ENCODE data around the gene EPHB1. TPM values are rescaled to one million over a fixed set of nuclear protein-coding genes. Genes with fewer than 3 reads are reported as not detected.

The EPHB1 gene
- 2.8 TPM for polyA plus RNA-seq (2013, experiment 1 of 2; ENCODE audit: insufficient read length)
- 2.6 TPM for polyA plus RNA-seq (2013, experiment 2 of 2; ENCODE audit: insufficient read length)

- DNase-seq, result peak; percentile 97
These were observed at the start of gene EPHB1 for GRCh38 chr3:134794950-134795745. EPHB1 (plus strand) TSS chr3:134795260.

DNA sequence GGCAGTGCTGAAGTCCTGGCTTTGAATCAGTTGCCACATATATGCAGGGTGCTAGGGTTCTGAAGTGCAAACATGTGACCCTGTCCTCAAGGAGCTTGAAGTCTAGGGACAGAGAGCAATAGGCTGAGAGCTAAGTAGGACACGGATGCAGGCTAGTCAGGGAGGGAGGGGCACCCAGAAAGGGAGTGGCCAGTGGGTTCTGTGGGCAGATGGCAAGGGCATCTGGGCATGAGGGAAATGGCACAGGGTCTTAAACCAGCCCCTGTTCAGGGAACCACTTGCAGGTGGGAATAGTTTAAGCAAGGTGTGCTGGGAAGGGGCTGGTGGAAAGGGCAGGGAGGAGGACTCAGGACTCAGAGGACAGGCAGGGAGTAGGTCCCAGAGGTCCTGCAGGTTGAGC, 46.4 kb upstream of the EPHB1 start:
- no peak for DNase-seq

DNA sequence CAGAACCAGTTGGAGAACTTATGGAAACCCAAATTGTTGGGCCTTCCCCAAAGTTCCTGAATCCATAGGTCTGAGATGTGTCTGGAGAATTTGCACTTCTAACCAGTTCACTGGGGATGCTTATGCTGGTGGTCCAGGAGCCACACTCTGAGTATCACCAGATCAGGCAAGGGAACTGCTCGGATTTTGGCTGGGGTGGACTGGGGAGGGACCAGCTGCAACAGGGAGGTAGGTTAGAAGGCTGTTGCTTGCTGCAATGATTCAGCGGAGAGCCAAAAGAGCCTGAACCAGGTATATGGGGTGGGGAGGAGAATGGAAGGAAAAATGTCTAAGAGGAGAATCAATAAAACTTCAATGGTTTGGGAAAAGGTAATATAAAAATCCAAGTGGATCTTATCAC, 45.9 kb upstream of the EPHB1 start:
- no peak for DNase-seq

- DNase-seq, result no peak
These were observed 45.1 kb upstream of the EPHB1 start for GRCh38 chr3:134749802-134750553.

DNA sequence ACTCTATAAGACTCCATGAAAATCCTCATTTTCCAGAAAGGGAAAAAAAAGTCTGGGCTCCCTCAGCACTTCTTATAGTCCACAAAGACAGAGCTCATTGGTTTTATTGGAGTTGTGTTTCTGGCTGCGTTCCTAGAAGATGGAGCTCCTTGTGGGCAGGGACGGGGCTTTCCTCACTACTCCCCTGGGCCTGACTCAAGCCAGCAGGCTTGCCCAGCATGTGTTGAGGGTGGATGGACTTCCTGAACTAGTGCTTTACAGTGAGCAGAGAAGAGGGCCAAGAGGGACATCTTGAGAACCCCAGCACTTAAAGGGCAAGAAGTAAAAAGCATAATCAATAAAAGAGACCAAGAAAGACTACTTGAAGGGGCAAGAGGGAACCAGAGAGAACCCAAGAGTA, 43.2 kb upstream of the EPHB1 start:
- peak; percentile 12 for DNase-seq

DNA sequence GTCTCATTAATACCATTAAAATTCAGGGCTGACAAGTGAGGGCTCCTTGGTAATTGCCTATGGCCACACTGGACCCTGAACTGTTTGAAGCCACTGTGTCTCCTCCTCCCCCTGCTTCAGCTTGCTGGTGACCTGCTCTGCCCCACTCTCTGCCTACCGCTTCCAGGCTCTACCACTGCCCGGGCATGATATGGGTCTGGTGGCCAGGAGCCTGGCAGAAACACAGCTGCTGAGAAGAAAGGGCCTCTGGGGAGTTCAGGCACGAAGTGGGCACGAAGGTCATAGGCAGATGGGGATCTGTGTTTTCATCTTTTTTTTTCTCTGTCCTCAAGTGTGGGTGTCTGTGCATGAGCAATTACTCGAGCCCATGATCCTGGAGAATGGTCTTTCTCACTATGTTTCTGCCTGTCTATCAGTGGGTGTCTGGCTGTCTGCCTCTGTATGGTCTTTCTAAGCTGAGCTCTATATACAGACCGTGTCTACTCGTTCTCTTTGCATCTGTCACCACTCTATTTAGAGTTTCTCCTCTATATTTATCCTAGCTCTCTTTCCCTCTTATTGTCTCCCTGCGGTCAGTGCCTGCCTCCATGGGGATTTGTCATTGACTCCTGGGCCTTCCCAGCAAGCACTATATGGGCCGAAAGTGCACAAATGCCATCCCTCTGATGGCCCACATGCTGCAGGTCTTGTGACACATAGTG, 42.1 kb upstream of the EPHB1 start:
- DNase-seq, result no peak

DNA sequence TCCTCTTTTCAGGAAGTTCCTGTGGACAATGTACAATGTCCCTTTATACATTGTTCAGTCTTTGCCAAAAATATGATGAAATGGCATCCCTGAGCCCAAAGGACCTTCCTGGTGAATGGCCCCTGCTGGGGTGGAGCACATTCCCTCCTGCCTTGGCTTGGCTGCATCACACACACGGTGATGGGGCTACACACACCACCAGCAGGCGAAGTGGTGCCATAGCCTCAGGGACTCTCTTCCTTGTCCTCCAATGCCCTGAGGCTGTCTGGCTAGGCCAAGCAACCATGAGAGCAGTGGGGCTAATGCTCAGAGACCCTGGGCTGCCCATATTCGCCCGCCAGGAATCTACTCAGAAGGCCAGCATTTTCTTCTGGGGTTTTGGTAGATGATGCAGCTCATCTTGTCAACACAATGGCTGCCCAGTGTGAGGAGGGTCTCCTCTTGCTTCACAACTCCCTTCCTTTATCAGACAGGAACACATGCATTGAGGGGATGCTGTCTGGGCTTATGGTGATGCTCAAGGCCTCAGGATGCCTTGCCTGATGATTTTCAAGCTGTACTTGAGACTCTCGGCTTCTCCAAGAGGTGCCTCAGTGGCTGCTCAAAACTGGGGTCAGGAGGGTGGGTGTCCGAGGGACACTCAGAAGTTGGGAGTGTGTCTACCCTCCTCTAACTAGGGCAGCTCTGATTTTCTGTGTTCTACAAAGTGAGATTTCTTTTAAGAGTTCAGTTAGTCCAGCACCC, 40.9 kb upstream of the EPHB1 start:
- peak; percentile 8 for DNase-seq

- peak; percentile 44 for DNase-seq
These were observed 40.1 kb upstream of the EPHB1 start for GRCh38 chr3:134754768-134755559.

GRCh38 chr3:134755821-134756220, 39.2 kb upstream of the EPHB1 start:
- no peak for DNase-seq

DNA sequence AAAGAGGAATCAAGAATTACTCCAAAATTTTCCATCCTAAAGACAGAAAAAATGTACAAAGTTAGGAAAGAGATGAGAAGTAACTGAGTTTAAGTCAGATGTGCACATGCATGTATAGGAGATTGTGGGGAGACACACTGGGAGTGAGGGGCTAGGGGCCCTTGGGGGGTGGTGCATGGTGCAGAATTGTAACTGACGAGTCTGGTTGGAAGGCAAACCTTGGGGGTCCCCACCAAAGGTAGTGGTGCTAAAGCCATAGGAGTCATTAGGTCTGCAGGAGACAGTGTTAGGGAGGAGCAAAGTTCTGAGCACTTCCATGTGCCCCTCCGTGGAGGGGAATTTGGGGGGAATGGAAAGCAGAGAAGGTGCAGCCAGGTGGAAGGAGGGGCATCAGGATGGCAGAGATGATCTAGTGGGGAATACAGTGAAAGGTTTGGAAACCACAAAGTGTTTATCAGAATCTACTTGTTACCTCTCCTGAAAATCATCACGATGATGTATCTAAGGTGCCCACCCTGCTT, 37.5 kb upstream of the EPHB1 start:
- DNase-seq, result no peak

- DNase-seq, result no peak
These were observed 33.8 kb upstream of the EPHB1 start for GRCh38 chr3:134761213-134761612.

GRCh38 chr3:134762016-134762415, 33.0 kb upstream of the EPHB1 start:
- DNase-seq, result no peak

DNA sequence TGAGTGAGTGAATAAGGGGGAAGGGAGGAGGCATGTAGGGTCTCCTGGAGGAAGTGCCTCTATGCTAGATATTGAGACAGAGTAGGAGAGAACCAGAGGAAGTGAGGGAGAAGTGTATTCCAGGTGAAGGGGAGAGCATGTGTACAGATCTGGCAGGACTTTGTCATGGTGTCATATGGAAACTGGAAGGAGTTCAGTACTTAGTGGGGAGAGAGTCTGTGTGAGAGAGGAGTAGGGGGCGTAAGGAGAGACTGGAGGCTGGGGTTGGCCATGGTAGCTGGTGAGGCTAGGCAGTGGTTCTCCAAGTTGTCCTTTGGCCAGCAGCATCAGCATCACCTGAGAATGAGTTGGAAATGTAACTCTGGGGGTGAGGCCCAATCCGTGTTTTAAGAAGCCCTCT, 29.6 kb upstream of the EPHB1 start:
- DNase-seq, result no peak

- DNase-seq, result no peak
These were observed 28.8 kb upstream of the EPHB1 start for GRCh38 chr3:134766290-134766689.

GRCh38 chr3:134768116-134768515, 26.9 kb upstream of the EPHB1 start:
- no peak for DNase-seq

DNA sequence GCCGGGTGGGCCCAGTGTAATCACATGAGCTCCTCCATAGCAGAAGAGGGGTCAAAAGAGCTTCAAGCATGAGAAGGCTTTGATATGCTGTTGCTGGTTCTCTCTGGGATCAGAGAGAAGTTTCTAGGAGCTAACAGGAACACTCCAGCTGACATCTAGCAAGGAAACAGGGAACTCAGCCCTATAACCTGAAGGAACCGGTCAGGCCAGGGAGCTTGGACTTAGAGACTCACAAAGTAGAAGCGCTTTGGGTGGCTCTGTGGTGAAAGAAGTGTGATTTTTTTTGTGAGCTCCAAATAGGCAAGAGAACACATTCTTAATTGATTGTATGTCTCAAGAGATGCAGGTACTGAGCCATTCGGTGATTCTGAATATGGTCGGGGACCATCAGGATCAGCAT, 26.2 kb upstream of the EPHB1 start:
- DNase-seq, result no peak

DNA sequence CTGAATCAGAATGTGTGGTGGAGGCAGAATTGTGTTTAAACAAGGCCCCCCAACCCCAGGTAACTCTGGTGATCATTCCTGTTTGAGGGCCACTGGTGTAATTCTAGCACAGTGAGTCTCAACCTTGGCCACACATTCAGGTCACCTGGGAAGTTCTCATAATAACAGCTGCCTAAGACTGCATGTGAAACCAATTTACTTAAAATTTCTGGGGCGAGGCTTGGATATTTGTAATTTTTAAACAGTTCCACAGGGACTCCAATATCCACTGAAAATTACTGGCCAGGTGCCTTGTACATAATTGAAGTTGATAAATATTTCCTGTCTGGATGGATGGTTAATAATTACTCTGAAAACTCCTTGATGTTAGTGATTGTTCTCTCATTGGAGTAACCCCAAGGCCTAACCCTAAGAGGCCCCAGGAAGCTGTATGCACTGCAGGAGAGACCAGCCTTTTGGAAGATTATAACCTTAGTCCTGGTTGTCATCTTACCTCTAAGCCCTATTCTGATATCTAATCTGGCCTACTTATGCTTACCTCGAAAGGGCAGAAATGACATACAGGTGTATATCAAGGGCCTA, 25.7 kb upstream of the EPHB1 start:
- no peak for DNase-seq

DNA sequence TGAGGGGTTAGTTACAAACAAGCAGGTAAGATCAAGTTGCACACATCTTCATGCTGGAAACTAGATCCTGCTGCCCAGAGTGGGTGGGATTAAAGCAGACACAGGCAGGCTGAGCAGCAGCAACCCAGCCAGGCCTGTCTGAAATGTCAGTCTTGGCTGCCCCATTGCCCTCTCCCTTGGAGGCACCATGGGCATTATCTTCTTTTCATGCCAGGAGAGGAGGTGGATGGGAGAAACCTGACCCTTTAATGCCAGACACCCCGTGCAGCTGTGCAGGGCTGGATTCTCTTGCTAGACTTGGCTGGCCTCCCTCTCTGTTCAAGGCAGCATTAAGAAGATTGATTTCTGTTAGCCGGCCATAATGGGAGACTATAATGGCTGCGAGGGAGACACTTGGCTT, 23.0 kb upstream of the EPHB1 start:
- no peak for DNase-seq

DNA sequence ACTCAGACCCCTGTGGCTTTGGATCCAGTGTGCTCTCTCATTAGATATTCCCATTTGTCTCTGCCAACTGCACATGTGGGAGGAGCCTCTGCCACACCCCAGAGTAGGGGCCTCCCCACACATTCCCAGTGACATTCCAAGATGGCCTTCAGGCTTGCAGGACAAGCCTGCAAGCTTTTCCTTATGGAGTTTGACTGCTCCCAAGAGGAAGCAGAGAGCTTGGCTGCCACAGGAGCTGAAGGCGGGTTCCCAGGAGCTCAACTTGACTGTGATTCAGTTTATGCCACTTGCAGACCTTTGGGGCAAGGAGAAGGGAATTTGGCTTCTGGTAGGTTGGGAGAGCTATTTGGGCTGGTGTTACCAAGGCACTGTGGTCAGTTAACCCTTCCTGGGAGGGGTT, 22.5 kb upstream of the EPHB1 start:
- DNase-seq, result no peak

GRCh38 chr3:134775831-134776230, 19.2 kb upstream of the EPHB1 start:
- DNase-seq, result no peak

- no peak for DNase-seq
These were observed 18.5 kb upstream of the EPHB1 start for GRCh38 chr3:134776518-134776917.
